22Rv1 (cell line): Measurements from ENCODE around the gene PSMC3.
A peak's percentile ranks its signal among the peaks of the same experiment; 100 is the strongest.

Source experiments
- H3K27ac ChIP-seq: fragments of 450-650 bp; 2 replicates; pipeline ENCODE4 v1.5.1; 2017
- ZFX ChIP-seq: fragments of 450-650 bp; IDR thresholded peaks from 2 replicates; pipeline ENCODE4 v1.6.1; 2017; ENCODE audit warnings: antibody characterized with exemption, borderline replicate concordance
- TF ChIP-seq, protein P1 (sequence below): fragments of 450-650 bp; IDR thresholded peaks from 2 replicates; pipeline ENCODE4 v1.5.1; 2017; ENCODE audit warnings: mild to moderate bottlenecking

Gene PSMC3

GRCh38 chr11:47435687-47436086, 9.4 kb upstream of the PSMC3 start:
- H3K27ac ChIP-seq = no peak overlapping the region
- TF ChIP-seq, protein P1, sequence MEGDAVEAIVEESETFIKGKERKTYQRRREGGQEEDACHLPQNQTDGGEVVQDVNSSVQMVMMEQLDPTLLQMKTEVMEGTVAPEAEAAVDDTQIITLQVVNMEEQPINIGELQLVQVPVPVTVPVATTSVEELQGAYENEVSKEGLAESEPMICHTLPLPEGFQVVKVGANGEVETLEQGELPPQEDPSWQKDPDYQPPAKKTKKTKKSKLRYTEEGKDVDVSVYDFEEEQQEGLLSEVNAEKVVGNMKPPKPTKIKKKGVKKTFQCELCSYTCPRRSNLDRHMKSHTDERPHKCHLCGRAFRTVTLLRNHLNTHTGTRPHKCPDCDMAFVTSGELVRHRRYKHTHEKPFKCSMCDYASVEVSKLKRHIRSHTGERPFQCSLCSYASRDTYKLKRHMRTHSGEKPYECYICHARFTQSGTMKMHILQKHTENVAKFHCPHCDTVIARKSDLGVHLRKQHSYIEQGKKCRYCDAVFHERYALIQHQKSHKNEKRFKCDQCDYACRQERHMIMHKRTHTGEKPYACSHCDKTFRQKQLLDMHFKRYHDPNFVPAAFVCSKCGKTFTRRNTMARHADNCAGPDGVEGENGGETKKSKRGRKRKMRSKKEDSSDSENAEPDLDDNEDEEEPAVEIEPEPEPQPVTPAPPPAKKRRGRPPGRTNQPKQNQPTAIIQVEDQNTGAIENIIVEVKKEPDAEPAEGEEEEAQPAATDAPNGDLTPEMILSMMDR = no peak
- no peak for TF ChIP-seq ZFX

DNA sequence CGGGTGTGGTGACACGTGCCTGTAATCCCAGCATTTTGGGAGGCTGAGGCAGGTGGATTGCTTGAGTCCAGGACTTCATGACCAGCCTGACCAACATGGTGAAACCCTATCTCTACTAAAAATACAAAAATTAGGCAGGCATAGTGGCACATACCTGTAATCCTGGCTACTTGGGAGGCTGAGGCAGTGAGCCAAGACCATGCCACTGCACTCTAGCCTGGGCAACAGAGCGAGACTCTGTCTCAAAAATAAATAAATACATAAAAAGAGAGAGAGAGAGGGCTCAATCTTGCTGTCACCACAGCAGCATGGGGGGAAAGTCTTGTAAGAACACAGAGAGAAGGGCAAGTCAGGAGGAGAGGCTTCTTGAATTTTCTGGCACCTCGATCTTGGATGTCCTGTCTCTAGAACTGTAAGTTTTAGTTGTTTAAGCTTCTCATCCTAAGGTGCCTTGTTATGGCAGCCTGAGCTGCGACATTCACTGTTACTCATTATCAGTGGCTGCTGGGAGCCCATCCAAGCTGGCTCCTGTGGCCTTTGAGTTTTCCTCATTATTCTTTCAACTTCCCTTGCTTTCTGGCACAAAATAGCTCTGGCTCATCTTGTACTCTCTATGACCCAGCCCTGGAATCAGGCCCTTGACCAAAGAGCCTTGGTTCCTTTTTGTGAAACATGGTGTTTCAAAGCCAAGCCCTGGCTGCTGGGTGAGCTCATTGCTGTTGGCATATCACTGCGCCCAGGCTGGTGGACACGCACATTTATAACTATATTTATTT, 8.0 kb upstream of the PSMC3 start:
- no peak for TF ChIP-seq ZFX
- TF ChIP-seq, protein P1 = no peak
- no peak overlapping the region for H3K27ac ChIP-seq

DNA sequence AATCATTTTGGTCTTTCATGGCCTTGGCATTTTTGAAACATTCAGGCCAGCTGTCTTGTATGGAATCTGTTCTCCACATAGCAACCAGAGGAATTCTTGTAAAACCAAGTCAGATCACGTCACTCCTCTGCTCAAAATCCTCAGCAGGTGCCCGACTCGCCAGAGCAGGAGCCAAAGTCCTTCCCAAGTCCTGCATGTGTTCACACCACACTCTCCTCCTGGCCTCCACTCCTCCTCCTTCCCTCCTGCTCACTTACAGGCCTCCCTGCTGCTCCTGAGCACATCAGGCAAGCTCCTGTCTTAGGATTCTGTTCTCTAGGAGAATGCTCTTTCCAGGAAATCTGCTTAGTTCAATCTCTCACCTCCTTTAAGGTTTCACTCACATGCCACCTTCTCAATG, 6.9 kb upstream of the PSMC3 start:
- no peak overlapping the region for H3K27ac ChIP-seq
- TF ChIP-seq ZFX = no peak
- TF ChIP-seq, protein P1 = no peak

DNA sequence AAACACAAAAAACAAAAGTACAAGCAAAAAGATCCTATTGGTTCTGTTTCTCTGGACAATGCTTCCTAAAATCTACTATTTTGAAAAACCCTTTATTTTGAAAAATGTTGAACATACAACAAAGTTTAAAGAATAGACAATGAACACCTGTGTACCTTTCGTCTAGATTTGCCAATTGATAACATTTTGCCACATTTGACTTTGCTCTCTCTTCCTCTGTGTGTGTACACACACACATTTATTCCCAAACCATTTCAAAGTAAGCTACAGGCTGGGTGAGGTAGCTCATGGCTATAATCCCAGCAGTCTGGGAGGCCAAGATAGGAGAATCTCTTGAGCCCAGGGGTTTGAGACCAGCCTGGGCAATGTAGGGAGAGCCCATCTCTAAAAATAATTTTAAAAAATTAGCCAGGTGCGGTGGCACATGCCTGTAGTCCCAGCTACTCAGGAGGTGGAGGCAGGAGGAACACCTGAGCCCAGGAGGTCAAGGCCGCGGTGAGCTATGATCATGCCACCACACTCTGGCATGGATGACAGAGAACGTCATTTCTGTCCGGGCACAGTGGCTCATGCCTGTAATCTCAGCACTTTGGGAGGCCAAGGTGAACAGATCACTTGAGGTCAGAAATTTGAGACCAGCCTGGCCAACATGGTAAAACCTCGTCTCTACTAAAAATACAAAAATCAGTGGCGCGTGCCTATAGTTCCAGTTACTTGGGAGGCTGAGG, 5.3 kb upstream of the PSMC3 start:
- H3K27ac ChIP-seq = no peak overlapping the region
- no peak for TF ChIP-seq ZFX
- TF ChIP-seq, protein P1 = no peak

DNA sequence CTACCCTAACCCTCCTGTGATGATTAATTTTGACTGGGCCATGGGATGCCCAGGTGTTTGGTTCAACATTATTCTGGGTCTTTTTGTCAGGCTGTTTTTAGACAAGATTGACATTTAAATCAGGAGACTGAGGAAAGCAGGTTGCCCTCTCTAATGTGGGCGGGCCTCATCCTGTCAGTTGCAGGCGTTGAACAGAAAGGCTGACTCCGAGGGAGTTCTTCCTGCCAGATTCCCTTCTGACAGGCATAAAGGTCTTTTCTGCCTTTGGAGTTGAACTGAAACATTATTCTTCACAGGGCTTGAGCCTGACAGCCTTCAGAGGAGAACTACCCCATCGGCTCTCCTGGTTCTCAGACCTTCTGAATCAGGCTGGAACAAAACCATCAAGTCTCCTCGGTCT, 4.3 kb upstream of the PSMC3 start:
- H3K27ac ChIP-seq = no peak overlapping the region
- no peak for TF ChIP-seq ZFX
- TF ChIP-seq, protein P1 = no peak

GRCh38 chr11:47425611-47426010, 628 bp downstream of the PSMC3 start:
- TF ChIP-seq, protein P1 = no peak
- TF ChIP-seq ZFX = no peak

More at GRCh38 chr11:47425611-47426010, 628 bp downstream of the PSMC3 start:
- H3K27ac ChIP-seq = peak overlapping the region; percentile 90
